Lower leg skin (tissue), 3 donors: ENCODE data around the gene OTX1.

Experiments used
- POLR2A ChIP-seq, 2 donors: fragments of 450-650 bp; IDR thresholded peaks; one replicate each; pipeline ENCODE4 v1.6.1; 2016 to 2017; ENCODE audit warnings: antibody characterized with exemption in 2 of 2, mild to moderate bottlenecking in 1 of 2, moderate library complexity in 1 of 2
- TF ChIP-seq, protein P1 (sequence below), 3 donors: fragments of 450-650 bp; IDR thresholded peaks; one replicate each; pipeline ENCODE4 v1.5.1; 2016; ENCODE audit warnings: antibody characterized with exemption in 3 of 3, mild to moderate bottlenecking in 3 of 3, moderate library complexity in 2 of 3

DNA sequence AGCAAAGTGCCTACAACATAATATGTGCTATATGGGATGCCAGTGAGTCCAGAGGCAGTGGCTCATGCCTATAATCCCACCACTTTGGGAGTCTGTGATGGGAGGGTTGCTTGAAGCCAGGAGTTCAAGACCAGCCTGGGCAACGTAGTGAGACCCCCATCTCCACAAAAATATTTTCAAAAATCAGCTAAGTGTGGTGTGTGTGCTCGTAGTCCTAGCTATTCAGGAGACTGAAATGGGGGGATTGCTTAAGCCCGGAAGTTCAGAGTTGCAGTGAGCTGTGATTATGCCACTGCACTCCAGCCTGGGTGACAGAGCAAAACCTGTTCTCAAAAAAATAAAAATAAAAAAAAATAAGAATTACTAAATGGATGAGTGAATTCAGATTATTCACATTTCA lies 23.4 kb downstream of the OTX1 start:
- TF ChIP-seq, protein P1, sequence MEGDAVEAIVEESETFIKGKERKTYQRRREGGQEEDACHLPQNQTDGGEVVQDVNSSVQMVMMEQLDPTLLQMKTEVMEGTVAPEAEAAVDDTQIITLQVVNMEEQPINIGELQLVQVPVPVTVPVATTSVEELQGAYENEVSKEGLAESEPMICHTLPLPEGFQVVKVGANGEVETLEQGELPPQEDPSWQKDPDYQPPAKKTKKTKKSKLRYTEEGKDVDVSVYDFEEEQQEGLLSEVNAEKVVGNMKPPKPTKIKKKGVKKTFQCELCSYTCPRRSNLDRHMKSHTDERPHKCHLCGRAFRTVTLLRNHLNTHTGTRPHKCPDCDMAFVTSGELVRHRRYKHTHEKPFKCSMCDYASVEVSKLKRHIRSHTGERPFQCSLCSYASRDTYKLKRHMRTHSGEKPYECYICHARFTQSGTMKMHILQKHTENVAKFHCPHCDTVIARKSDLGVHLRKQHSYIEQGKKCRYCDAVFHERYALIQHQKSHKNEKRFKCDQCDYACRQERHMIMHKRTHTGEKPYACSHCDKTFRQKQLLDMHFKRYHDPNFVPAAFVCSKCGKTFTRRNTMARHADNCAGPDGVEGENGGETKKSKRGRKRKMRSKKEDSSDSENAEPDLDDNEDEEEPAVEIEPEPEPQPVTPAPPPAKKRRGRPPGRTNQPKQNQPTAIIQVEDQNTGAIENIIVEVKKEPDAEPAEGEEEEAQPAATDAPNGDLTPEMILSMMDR (IDR thresholded peaks at IDR 0.05): no peak
- TF ChIP-seq POLR2A (IDR thresholded peaks at IDR 0.05): no peak
